B cell (primary cell): ENCODE measurements around the gene MED9. TPM values are rescaled to one million over a fixed set of nuclear protein-coding genes. Genes with fewer than 3 reads are reported as not detected.

ENCODE experiments used
- ATAC-seq: fragments of 200-7000 bp; cut with Tn5 transposase; one replicate; pipeline ENCODE4 v1.10.0; 2021; ENCODE audit warnings: low read depth, mild to moderate bottlenecking, moderate number of reproducible peaks, moderate library complexity
- CTCF ChIA-PET: fragments of 350-600 bp; sonication (Branson Sonifier 250); formaldehyde crosslinking; loops from one replicate; lab custom pipeline; 2021; ENCODE audit warnings: antibody characterized with exemption, inconsistent platforms; lab: Charles Lee
- POLR2A ChIA-PET: fragments of 350-600 bp; sonication (Branson Sonifier 250); formaldehyde crosslinking; loops from one replicate; lab custom pipeline; 2021; ENCODE audit warnings: antibody characterized with exemption; lab: Charles Lee
- DNase-seq: peaks from one replicate; pipeline ENCODE4 v3.0.0; 2013
- H2AFZ ChIP-seq: 2 replicates; pipeline ENCODE4 v1.6.1; 2012; ENCODE audit warnings: mild to moderate bottlenecking, low read depth, low read length; ENCODE audit not compliant: insufficient read depth, poor library complexity, severe bottlenecking
- H3K27ac ChIP-seq, 2 donors: 1 replicate in 1 of 2; 2 replicates in 1 of 2; pipeline ENCODE4 v1.5.1; 2012 to 2013; ENCODE audit warnings: low read length in 2 of 2, mild to moderate bottlenecking in 2 of 2, moderate library complexity in 1 of 2
- H3K27me3 ChIP-seq, 4 experiments: fragments of 200-600 bp in 1 of 4; sonication (generic) in 1 of 4; replicated peaks in 1 of 4; 1 replicate in 2 of 4; 2 replicates in 2 of 4; pipeline versions ENCODE4 v1.6.1 to v1.7.0; 2013 to 2016; ENCODE audit warnings: low read length in 3 of 4, mild to moderate bottlenecking in 2 of 4, mixed read lengths in 1 of 4, moderate library complexity in 1 of 4; ENCODE audit not compliant: insufficient read depth in 4 of 4, control insufficient read depth in 3 of 4; ENCODE audit errors: control extremely low read depth in 1 of 4
- H3K36me3 ChIP-seq, 2 experiments: replicated peaks in 1 of 2; 1 replicate in 1 of 2; 2 replicates in 1 of 2; pipeline versions ENCODE4 v1.6.1 to v1.7.1; 2013; ENCODE audit warnings: low read length in 1 of 2; ENCODE audit not compliant: insufficient read depth in 2 of 2, control insufficient read depth in 1 of 2; ENCODE audit errors: control extremely low read depth in 1 of 2, extremely low read depth in 1 of 2
- H3K4me1 ChIP-seq, 2 donors: fragments of 200-600 bp in 1 of 2; sonication (generic) in 1 of 2; 1 replicate in 1 of 2; 2 replicates in 1 of 2; pipeline versions ENCODE4 v1.5.1 to v1.6.1; 2013 to 2017; ENCODE audit warnings: low read length in 2 of 2; ENCODE audit not compliant: control insufficient read depth in 2 of 2, insufficient read depth in 2 of 2
- H3K4me2 ChIP-seq: replicated peaks from 2 replicates; pipeline ENCODE3; 2012; ENCODE audit warnings: mild to moderate bottlenecking, low read depth, low read length; ENCODE audit not compliant: poor library complexity, severe bottlenecking
- H3K4me3 ChIP-seq, 5 experiments: fragments of 200-600 bp in 1 of 5; sonication (generic) in 1 of 5; 1 replicate in 3 of 5; 2 replicates in 2 of 5; pipeline versions ENCODE4 v1.5.1 to v1.7.0; 2011 to 2016; ENCODE audit warnings: low read length in 4 of 5, mild to moderate bottlenecking in 4 of 5, low read depth in 2 of 5, control low read depth in 1 of 5, moderate library complexity in 1 of 5; ENCODE audit not compliant: insufficient read depth in 1 of 5; ENCODE audit errors: control extremely low read depth in 1 of 5, extremely low read depth in 1 of 5
- H3K79me2 ChIP-seq: fragments of 200-600 bp; sonication (generic); one replicate; pipeline ENCODE4 v1.6.0; 2016; ENCODE audit warnings: low read length; ENCODE audit not compliant: control insufficient read depth, insufficient read depth
- H3K9ac ChIP-seq: fragments of 200-600 bp; sonication (generic); 2 replicates; pipeline ENCODE4 v1.6.1; 2017; ENCODE audit warnings: mild to moderate bottlenecking, low read length, moderate library complexity
- H3K9me3 ChIP-seq, 3 donors: one replicate each; pipeline versions ENCODE4 v1.6.1 to v1.7.1; 2013; ENCODE audit warnings: low read length in 2 of 3; ENCODE audit not compliant: control insufficient read depth in 2 of 3, insufficient read depth in 1 of 3; ENCODE audit errors: control extremely low read depth in 1 of 3
- H4K20me1 ChIP-seq: 2 replicates; pipeline ENCODE4 v1.6.0; 2012; ENCODE audit warnings: mild to moderate bottlenecking, low read length; ENCODE audit not compliant: insufficient read depth, control insufficient read depth, poor library complexity, severe bottlenecking
- H3K27ac Mint-ChIP-seq: one replicate; pipeline ENCODE4 v1.8.0; 2021; ENCODE audit warnings: mixed read lengths
- H3K27me3 Mint-ChIP-seq: one replicate; pipeline ENCODE4 v1.8.0; 2021; ENCODE audit warnings: mixed read lengths
- H3K4me1 Mint-ChIP-seq: one replicate; pipeline ENCODE4 v1.8.0; 2021; ENCODE audit warnings: mixed read lengths
- H3K4me3 Mint-ChIP-seq: one replicate; pipeline ENCODE4 v1.8.0; 2021; ENCODE audit warnings: mixed read lengths
- H3K9me3 Mint-ChIP-seq: one replicate; pipeline ENCODE4 v1.8.0; 2022; ENCODE audit warnings: mixed read lengths; ENCODE audit not compliant: insufficient read depth
- EZH2 ChIP-seq: IDR thresholded peaks from 2 replicates; pipeline ENCODE4 v1.6.1; 2012; ENCODE audit warnings: borderline replicate concordance, low read depth, mild to moderate bottlenecking, moderate library complexity, low read length; ENCODE audit not compliant: insufficient read depth, poor library complexity, severe bottlenecking
- WGBS: methylation state at CpG from one replicate; pipeline ENCODE4 v1.1.5; 2013; ENCODE audit warnings: missing lambda C conversion rate; ENCODE audit not compliant: insufficient coverage; 5-methylcytosine and 5-hydroxymethylcytosine counted together
- intact Hi-C: fragments of 100-400 bp; cut with micrococcal nuclease; formaldehyde crosslinking; loops from one replicate; pipeline ENCODE4 v1.10.0; 2022
- polyA plus RNA-seq: library from polyadenylated mRNA; depleted of rRNA; stranded (reverse); fragments of >200 nt; gene quantifications from 2 replicates; pipeline ENCODE4 v1.2.3, GENCODE V29; 2012
- total RNA-seq, 2 donors: library from RNA; stranded (reverse); fragments of 120-200 nt in 1 of 2; gene quantifications; 1 replicate in 1 of 2; 2 replicates in 1 of 2; pipeline versions ENCODE4 v1.2.3 to v1.2.4, GENCODE V29; 2013 to 2022
- TF ChIP-seq, protein P1 (sequence below): fragments of 200-600 bp; IDR thresholded peaks from one replicate; pipeline ENCODE4 v1.8.0; 2022; ENCODE audit warnings: antibody characterized with exemption, mild to moderate bottlenecking

Gene MED9
- total and polyA plus RNA-seq, 2 donors (not counting 1 experiment from before 2014, with no cell fraction given), result 11.6 to 18.9 TPM

DNA sequence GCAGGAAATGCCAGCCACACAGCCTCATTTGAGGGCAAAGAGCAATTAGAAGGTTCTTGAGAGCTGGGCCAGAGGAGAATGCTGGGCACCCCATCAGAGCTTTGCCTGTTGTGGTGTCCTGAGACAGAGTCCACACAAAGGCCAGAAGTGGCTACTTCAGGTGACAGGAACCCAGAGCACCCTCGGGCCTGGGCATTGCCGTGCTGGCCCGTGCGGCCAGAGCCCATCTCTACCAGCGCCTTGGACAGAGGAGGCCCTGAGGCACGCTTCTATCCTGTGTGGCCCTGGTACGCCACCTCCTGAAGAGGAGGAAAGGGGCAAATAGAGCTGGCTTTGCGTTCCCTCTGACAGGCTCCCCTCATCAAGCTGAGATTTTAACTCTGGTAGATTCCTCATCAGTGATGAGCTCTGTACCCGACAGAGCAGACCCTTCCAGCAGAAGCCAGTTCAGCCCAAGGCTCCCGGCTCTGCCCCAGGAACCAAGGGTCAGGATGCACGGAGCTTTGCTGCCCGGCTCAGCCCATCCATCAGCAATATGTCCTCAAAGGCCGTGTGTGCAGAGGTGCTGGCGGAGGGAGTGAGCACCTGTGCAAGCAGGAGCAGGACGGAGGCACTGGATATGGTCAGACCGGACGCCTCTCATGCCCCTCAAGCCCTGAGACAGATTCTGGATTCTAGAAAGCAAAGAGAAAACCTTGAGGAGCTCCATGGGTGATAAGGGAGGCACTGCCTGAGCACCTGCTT is 22.8 kb downstream of the MED9 start:
- 87% methylated on average over 17 of the region's 17 CpGs for WGBS
- H3K4me3 Mint-ChIP-seq, result no peak overlapping the region
- no peak overlapping the region for H3K4me3 ChIP-seq

More for the DNA sequence above, 22.8 kb downstream of the MED9 start:
- Histone ChIP-seq H3K27ac (no peak overlapping the region), H3K79me2 (no peaks in the 10 kb centered on the region), H3K27me3 (peaks cover 0 to 27% (median 6%) of the 10 kb centered on the region in 4 experiments), H3K9ac (no peak overlapping the region), H3K9me3 (peaks cover 0 to 5% (median 0%) of the 10 kb centered on the region in 3 donors), H3K36me3 (no peaks in the 10 kb centered on the region), H3K4me1 (peaks cover 22 to 23% of the 10 kb centered on the region in 2 donors), H2AFZ (no peak overlapping the region), H3K4me2 (no peak overlapping the region), H4K20me1 (no peaks in the 10 kb centered on the region)
- CTCF ChIA-PET, result interaction anchor here (0.5 kb wide), 1 partner anchor 1074 kb away, joined by 3 read pairs; no protein-coding TSS in a partner anchor
- peaks cover 11% of the 10 kb centered on the region for H3K27me3 Mint-ChIP-seq
- no peak for TF ChIP-seq EZH2
- TF ChIP-seq, protein P1, sequence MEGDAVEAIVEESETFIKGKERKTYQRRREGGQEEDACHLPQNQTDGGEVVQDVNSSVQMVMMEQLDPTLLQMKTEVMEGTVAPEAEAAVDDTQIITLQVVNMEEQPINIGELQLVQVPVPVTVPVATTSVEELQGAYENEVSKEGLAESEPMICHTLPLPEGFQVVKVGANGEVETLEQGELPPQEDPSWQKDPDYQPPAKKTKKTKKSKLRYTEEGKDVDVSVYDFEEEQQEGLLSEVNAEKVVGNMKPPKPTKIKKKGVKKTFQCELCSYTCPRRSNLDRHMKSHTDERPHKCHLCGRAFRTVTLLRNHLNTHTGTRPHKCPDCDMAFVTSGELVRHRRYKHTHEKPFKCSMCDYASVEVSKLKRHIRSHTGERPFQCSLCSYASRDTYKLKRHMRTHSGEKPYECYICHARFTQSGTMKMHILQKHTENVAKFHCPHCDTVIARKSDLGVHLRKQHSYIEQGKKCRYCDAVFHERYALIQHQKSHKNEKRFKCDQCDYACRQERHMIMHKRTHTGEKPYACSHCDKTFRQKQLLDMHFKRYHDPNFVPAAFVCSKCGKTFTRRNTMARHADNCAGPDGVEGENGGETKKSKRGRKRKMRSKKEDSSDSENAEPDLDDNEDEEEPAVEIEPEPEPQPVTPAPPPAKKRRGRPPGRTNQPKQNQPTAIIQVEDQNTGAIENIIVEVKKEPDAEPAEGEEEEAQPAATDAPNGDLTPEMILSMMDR, result no peak
- H3K9me3 Mint-ChIP-seq, result no peaks in the 10 kb centered on the region
- intact Hi-C loops, result loop anchor here (5.0 kb wide), 2 partner anchors 128 to 538 kb away; partner anchors contain the start of genes ATPAF2 and GID4
- no peak overlapping the region for H3K27ac Mint-ChIP-seq
- peaks cover 16% of the 10 kb centered on the region for H3K4me1 Mint-ChIP-seq
- POLR2A ChIA-PET, result no interaction called here
- DNase-seq (no peak), ATAC-seq (no peak)
